OCI-LY3 (cell line): Measurements from ENCODE around the gene GRAMD2B.
A peak's percentile ranks its signal among the peaks of the same experiment; 100 is the strongest.

ENCODE experiments used
- H2AFZ ChIP-seq: fragments of 200-600, 300-600 bp; shearing (Covaris generic); 2 replicates; pipeline ENCODE4 v1.6.0; 2014; ENCODE audit warnings: antibody characterized with exemption, low read depth, low read length
- H3K27ac ChIP-seq: fragments of 200-600, 300-600 bp; sonication (generic); 2 replicates; pipeline ENCODE4 v1.5.1; 2014; ENCODE audit warnings: mild to moderate bottlenecking, low read length, moderate library complexity, mixed read lengths
- H3K27me3 ChIP-seq: fragments of 200-600, 300-600 bp; sonication (generic); 2 replicates; pipeline ENCODE4 v1.6.1; 2014; ENCODE audit warnings: low read depth, low read length, mixed read lengths
- H3K36me3 ChIP-seq: fragments of 200-600, 300-600 bp; sonication (generic); replicated peaks from 2 replicates; pipeline ENCODE3; 2014; ENCODE audit warnings: low read depth, low read length, mixed read lengths
- H3K4me1 ChIP-seq: fragments of 300-600, 200-600 bp; sonication (generic); 2 replicates; pipeline ENCODE4 v1.6.1; 2014; ENCODE audit warnings: low read length, mixed read lengths
- H3K4me2 ChIP-seq: fragments of 200-600, 300-600 bp; sonication (generic); 2 replicates; pipeline ENCODE4 v1.6.1; 2014; ENCODE audit warnings: low read length, mixed read lengths
- H3K4me3 ChIP-seq: fragments of 300-600, 200-600 bp; sonication (generic); 2 replicates; pipeline ENCODE4 v1.5.1; 2014; ENCODE audit warnings: antibody characterized with exemption, mild to moderate bottlenecking, low read length, moderate library complexity
- H3K79me2 ChIP-seq: fragments of 300-600, 200-600 bp; shearing (Covaris generic); 2 replicates; pipeline ENCODE4 v1.6.1; 2014; ENCODE audit warnings: mild to moderate bottlenecking, low read length, mixed read lengths
- H3K9ac ChIP-seq: fragments of 300-600, 200-600 bp; shearing (Covaris generic); 2 replicates; pipeline ENCODE4 v1.6.0; 2014; ENCODE audit warnings: mild to moderate bottlenecking, low read length, moderate library complexity
- H3K9me3 ChIP-seq: fragments of 200-600, 300-600 bp; shearing (Covaris generic); 2 replicates; pipeline ENCODE4 v1.6.1; 2014; ENCODE audit warnings: low read length, mixed read lengths; ENCODE audit not compliant: insufficient read depth
- H4K20me1 ChIP-seq: fragments of 200-600, 300-600 bp; sonication (generic); 2 replicates; pipeline ENCODE4 v1.6.1; 2016; ENCODE audit warnings: low read length, mixed read lengths; ENCODE audit not compliant: insufficient read depth
- CTCF ChIP-seq: fragments of 200-600, 300-600 bp; sonication (generic); IDR thresholded peaks from 2 replicates; pipeline ENCODE4 v1.5.1; 2014; ENCODE audit warnings: antibody characterized with exemption, low read length, low read depth
- EZH2phosphoT487 ChIP-seq: fragments of 200-600 bp; shearing (Covaris generic); IDR thresholded peaks from 2 replicates; pipeline ENCODE4 v1.6.1; 2018; ENCODE audit warnings: antibody characterized with exemption, mixed run types, low read depth

The GRAMD2B gene

GRCh38 chr5:126462239-126463014 is 39.2 kb downstream of the GRAMD2B start:
- H3K27ac ChIP-seq = no peak overlapping the region
- no peaks in the 10 kb centered on the region for H3K36me3 ChIP-seq
- H3K4me3 ChIP-seq = no peak overlapping the region
- H3K9me3 ChIP-seq = no peaks in the 10 kb centered on the region
- H3K27me3 ChIP-seq = no peaks in the 10 kb centered on the region
- H3K4me2 ChIP-seq = peak overlapping the region; percentile 43
- TF ChIP-seq CTCF (no peak), EZH2phosphoT487 (no peak)
- peaks cover 13% of the 10 kb centered on the region for H3K4me1 ChIP-seq
- H3K9ac ChIP-seq = no peak overlapping the region
- H4K20me1 ChIP-seq = no peaks in the 10 kb centered on the region
- no peak overlapping the region for H2AFZ ChIP-seq
- no peaks in the 10 kb centered on the region for H3K79me2 ChIP-seq

GRCh38 chr5:126464016-126464415 is 40.8 kb downstream of the GRAMD2B start:
- no peaks in the 10 kb centered on the region for H4K20me1 ChIP-seq
- H3K36me3 ChIP-seq = no peaks in the 10 kb centered on the region
- H3K9ac ChIP-seq = no peak overlapping the region
- H3K27ac ChIP-seq = no peak overlapping the region
- no peaks in the 10 kb centered on the region for H3K79me2 ChIP-seq
- no peaks in the 10 kb centered on the region for H3K27me3 ChIP-seq
- H3K4me2 ChIP-seq = no peak overlapping the region
- H3K4me1 ChIP-seq = peaks cover 13% of the 10 kb centered on the region
- H2AFZ ChIP-seq = no peak overlapping the region
- H3K9me3 ChIP-seq = no peaks in the 10 kb centered on the region
- H3K4me3 ChIP-seq = no peak overlapping the region
- TF ChIP-seq CTCF (no peak), EZH2phosphoT487 (no peak)

GRCh38 chr5:126464959-126465358 is 41.8 kb downstream of the GRAMD2B start:
- no peaks in the 10 kb centered on the region for H3K9me3 ChIP-seq
- H3K4me1 ChIP-seq = peaks cover 13% of the 10 kb centered on the region
- no peak overlapping the region for H3K9ac ChIP-seq
- H4K20me1 ChIP-seq = no peaks in the 10 kb centered on the region
- H3K36me3 ChIP-seq = no peaks in the 10 kb centered on the region
- no peaks in the 10 kb centered on the region for H3K79me2 ChIP-seq
- no peak overlapping the region for H2AFZ ChIP-seq
- H3K4me3 ChIP-seq = no peak overlapping the region
- H3K27me3 ChIP-seq = no peaks in the 10 kb centered on the region
- H3K4me2 ChIP-seq = no peak overlapping the region
- TF ChIP-seq CTCF = no peak
- TF ChIP-seq EZH2phosphoT487 = no peak
- no peak overlapping the region for H3K27ac ChIP-seq

- H3K79me2 ChIP-seq = no peaks in the 10 kb centered on the region
- no peaks in the 10 kb centered on the region for H3K9me3 ChIP-seq
- H3K27ac ChIP-seq = no peak overlapping the region
- H3K36me3 ChIP-seq = no peaks in the 10 kb centered on the region
- no peak overlapping the region for H3K4me3 ChIP-seq
- H3K9ac ChIP-seq = no peak overlapping the region
- TF ChIP-seq EZH2phosphoT487 (no peak), CTCF (no peak)
- no peaks in the 10 kb centered on the region for H3K27me3 ChIP-seq
- no peak overlapping the region for H3K4me2 ChIP-seq
- H2AFZ ChIP-seq = no peak overlapping the region
- no peaks in the 10 kb centered on the region for H4K20me1 ChIP-seq
- no peaks in the 10 kb centered on the region for H3K4me1 ChIP-seq
These were observed 44.9 kb downstream of the GRAMD2B start for GRCh38 chr5:126468091-126468490.
